ENCODE measurements around the gene SCFD2.

Gene SCFD2

DNA sequence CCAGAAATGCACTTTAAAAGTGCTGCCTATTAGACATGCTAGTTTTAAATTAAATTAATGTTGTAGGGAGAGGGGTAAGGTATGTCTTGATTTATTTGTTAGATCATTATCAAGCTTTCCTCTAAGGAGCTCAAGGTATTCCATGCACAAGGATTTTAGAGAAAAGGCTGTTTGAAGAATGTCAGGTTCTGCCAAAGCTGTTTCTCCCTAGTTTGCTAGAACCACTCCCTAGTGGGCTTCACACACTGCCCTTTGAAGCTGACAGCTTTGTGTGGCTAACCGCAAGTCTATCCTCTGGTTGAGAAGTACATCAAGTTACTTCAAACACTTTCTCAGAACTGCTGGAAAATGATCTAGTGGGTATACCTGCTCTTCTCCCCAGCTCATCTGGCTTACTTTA is 471.4 kb downstream of the SCFD2 start:
- DNase-seq (ENCODE audit: low read depth) = no peak
- H3K4me3 ChIP-seq (replicated peaks; ENCODE audit: low read depth, low read length) = no peak overlapping the region
- TF ChIP-seq, protein P1, sequence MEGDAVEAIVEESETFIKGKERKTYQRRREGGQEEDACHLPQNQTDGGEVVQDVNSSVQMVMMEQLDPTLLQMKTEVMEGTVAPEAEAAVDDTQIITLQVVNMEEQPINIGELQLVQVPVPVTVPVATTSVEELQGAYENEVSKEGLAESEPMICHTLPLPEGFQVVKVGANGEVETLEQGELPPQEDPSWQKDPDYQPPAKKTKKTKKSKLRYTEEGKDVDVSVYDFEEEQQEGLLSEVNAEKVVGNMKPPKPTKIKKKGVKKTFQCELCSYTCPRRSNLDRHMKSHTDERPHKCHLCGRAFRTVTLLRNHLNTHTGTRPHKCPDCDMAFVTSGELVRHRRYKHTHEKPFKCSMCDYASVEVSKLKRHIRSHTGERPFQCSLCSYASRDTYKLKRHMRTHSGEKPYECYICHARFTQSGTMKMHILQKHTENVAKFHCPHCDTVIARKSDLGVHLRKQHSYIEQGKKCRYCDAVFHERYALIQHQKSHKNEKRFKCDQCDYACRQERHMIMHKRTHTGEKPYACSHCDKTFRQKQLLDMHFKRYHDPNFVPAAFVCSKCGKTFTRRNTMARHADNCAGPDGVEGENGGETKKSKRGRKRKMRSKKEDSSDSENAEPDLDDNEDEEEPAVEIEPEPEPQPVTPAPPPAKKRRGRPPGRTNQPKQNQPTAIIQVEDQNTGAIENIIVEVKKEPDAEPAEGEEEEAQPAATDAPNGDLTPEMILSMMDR (IDR thresholded peaks at IDR 0.05; ENCODE audit: low read length, missing control alignments) = no peak

DNA sequence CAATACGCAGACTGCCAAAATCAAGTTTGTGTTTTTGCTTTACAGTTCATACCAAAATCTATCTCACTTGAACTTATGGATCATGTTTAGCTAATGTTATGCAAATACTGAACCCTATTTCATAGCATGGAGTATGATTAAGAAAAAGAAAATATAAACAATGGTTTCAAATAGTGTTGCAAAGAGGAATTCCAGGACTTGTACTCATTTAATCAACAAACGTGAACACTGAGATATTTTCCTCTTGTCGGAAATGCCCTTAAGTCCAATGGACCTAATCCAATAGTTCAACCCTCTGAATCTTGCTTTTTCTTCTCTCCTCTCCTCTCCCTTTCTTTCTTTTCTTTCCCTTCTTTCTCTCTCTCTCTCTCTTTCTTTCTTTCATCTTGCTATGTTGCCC is 473.0 kb downstream of the SCFD2 start:
- H3K4me3 ChIP-seq (replicated peaks; ENCODE audit: low read depth, low read length) = no peak overlapping the region
- DNase-seq (ENCODE audit: low read depth) = no peak
- TF ChIP-seq, protein P1 (IDR thresholded peaks at IDR 0.05; ENCODE audit: low read length, missing control alignments) = no peak

DNA sequence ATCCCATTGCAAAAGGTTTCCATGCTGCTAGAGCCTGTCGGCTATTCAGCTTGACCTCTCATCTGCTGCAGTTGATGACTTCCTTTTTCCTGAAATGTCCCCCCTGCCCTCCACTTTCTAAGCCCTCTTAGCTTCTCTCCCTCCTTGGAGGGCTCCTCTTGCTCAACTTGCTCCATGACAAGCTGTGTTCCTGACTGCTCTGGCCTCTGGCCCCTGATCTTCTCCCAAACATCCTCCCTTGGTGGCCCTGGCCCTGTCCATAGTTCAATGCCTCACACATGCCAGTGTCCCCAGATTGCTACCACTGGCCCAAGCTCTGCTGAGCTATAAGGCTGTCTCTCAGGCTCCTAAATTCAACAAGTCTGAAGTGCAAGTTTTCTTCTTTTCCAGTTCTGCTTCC is 474.1 kb downstream of the SCFD2 start:
- no peak for DNase-seq (ENCODE audit: low read depth)
- no peak overlapping the region for H3K4me3 ChIP-seq (replicated peaks; ENCODE audit: low read depth, low read length)
- TF ChIP-seq, protein P1 (IDR thresholded peaks at IDR 0.05; ENCODE audit: low read length, missing control alignments) = no peak

DNA sequence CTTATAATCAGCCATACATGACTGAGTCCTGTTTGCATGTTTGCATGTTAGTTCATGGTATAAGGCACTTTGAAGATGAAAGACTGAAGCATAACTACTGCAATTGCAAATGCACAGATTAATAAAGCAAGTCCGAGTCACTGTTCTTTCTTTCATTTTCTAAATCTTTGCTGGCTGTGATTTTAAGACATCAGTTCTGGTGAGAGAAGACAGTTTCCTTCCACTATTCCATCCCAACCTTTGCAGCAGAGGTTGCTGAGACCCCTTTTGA is 475.4 kb downstream of the SCFD2 start:
- H3K4me3 ChIP-seq (replicated peaks; ENCODE audit: low read depth, low read length) = no peak overlapping the region
- no peak for DNase-seq (ENCODE audit: low read depth)
- TF ChIP-seq, protein P1 (IDR thresholded peaks at IDR 0.05; ENCODE audit: low read length, missing control alignments) = no peak

DNA sequence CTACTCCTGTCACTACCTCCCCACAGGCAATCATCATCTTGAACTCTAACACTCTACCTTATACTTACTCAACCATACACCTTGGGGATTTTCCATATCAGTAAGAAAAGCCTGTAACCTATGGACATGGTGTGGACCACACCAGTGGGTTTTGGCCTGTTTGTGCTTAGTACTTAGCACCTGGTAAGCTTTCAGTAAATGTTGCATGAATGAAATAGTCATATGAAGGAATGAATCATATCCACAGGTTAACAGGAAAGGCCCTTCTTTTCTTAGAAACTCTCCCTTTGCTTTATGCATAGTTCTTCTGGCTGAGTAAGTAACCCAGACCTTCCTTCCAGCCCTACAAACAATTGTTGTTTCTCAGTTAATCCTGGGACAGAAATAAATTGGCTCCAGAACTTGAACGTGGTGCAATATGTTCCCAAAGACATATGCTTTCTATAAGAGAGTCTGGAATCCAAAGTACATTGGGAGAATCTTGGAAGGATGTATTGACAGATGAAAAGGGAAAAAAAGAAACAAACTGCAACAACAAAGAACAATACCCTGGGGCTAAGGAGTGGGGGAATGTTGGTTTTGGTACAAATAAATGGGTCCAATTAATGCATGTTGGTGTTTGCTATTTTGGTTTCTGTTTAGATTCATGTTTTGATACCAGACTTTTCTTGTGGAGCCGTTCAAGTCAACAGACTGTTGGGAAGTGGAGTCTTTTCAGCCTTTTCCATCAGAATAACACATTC is 475.9 kb downstream of the SCFD2 start:
- DNase-seq (ENCODE audit: low read depth) = no peak

DNA sequence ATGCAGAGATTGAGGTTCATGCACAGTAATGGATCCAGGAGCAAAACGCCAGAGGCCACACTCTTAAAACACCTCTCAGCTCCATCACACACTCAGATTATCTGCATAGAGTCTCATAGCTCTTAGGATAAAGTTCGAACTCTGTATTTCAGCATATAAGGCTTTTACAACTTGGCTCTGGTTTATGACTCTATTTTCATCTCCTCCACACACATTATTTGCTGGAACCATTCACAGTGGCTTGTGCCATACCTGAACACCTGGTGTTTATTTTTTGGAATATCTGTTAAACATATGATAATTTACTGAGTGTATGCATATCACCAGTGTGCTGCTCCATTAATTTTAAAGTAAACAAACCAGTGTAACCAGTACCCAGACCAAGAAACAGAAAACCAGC is 476.5 kb downstream of the SCFD2 start:
- no peak for DNase-seq (ENCODE audit: low read depth)
- no peak overlapping the region for H3K4me3 ChIP-seq (replicated peaks; ENCODE audit: low read depth, low read length)
- TF ChIP-seq, protein P1 (IDR thresholded peaks at IDR 0.05; ENCODE audit: low read length, missing control alignments) = no peak

More for the DNA sequence above, 475.9 kb downstream of the SCFD2 start:
- H3K4me3 ChIP-seq (replicated peaks; ENCODE audit: low read depth, low read length) = no peak overlapping the region
- TF ChIP-seq, protein P1 (IDR thresholded peaks at IDR 0.05; ENCODE audit: low read length, missing control alignments) = no peak

DNA sequence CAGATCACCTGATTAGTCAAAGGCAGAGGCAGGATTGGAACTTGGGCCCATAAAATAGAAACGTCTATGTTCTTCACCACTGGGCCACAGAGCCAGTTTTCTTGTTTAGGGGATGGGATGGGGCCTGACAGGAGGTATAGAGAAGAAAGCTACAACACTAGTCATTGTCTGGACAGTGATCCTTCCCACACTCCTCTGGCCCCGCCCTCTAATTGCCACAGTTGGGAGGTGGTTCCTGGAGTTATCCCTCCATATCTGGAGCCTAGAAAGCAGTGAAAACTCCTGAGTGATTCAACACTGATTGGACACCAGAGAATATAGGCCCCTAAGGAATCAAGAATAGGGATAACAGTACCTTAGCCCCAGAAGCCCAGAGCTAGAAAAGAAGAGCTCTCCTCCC is 480.9 kb downstream of the SCFD2 start:
- DNase-seq (ENCODE audit: low read depth) = no peak
- TF ChIP-seq, protein P1 (IDR thresholded peaks at IDR 0.05; ENCODE audit: low read length, missing control alignments) = no peak
- no peak overlapping the region for H3K4me3 ChIP-seq (replicated peaks; ENCODE audit: low read depth, low read length)

Measured in fibroblast of pulmonary artery (primary cell).